ENCODE data around the gene DNAJC22. TPM values are rescaled to one million over a fixed set of nuclear protein-coding genes. Genes with fewer than 3 reads are reported as not detected.
A peak's percentile ranks its signal among the peaks of the same experiment; 100 is the strongest.

DNAJC22 gene
- total and polyA plus RNA-seq, 9 of the 15 experiments (the other 6 are each of a cell fraction or from before 2014, with no cell fraction given) = 0.10 to 1.2 (median 0.47) TPM

GRCh38 chr12:49336645-49337584 is 9.8 kb upstream of the DNAJC22 start, which contains the start of gene C1QL4 (continued):
- TF ChIP-seq REST (IDR thresholded peaks at IDR 0.05; ENCODE audit: borderline replicate concordance) = peak; percentile 61
- no peak for TF ChIP-seq REST (CRISPR knock-in tag; IDR thresholded peaks at IDR 0.05; ENCODE audit: low read depth)
- no peak for TF ChIP-seq ZNF282 (CRISPR knock-in tag; IDR thresholded peaks at IDR 0.05)
- no peak for TF ChIP-seq SRSF3 (IDR thresholded peaks at IDR 0.05; ENCODE audit: insufficient read depth, low read length)
- TF ChIP-seq ZFP1 (CRISPR knock-in tag; IDR thresholded peaks at IDR 0.05) = no peak
- no peak for TF ChIP-seq RHOXF2B (CRISPR knock-in tag; conservative IDR thresholded peaks at IDR 0.05)
- no peak for TF ChIP-seq RBM39 (optimal IDR thresholded peaks at IDR 0.05; ENCODE audit: low read depth, low read length)
- no peak for TF ChIP-seq SREBF2 (CRISPR knock-in tag; IDR thresholded peaks at IDR 0.05)
- no peak for TF ChIP-seq ZNF764 (CRISPR knock-in tag; IDR thresholded peaks at IDR 0.05; ENCODE audit: low read depth)
- TF ChIP-seq U2AF1 (optimal IDR thresholded peaks at IDR 0.05; ENCODE audit: low read depth, low read length) = no peak
- TF ChIP-seq ARID3B (CRISPR knock-in tag; IDR thresholded peaks at IDR 0.05; ENCODE audit: borderline replicate concordance) = no peak
- TF ChIP-seq HDGF (IDR thresholded peaks at IDR 0.05) = no peak
- 0 out of 2 replicates have a peak, but pooled peaks have one; percentile 10 for TF ChIP-seq CBX1 (IDR thresholded peaks at IDR 0.05; ENCODE audit: low read depth)
- TF ChIP-seq HDAC2 (IDR thresholded peaks at IDR 0.05) = no peak
- TF ChIP-seq ZNF512 (tag; IDR thresholded peaks at IDR 0.05) = no peak
- TF ChIP-seq HNRNPL (IDR thresholded peaks at IDR 0.05; ENCODE audit: low read depth, low read length) = peak; percentile 70; the same call in 1 of the 2 replicates
- TF ChIP-seq NRF1 (conservative IDR thresholded peaks at IDR 0.05 in 1 of 2, IDR thresholded peaks at IDR 0.05 in 1 of 2) = no peak
- no peak for TF ChIP-seq HCFC1 (IDR thresholded peaks at IDR 0.05; ENCODE audit: low read depth, low read length)
